PFSK-1 (cell line): ENCODE data around the gene ARPC4.

Experiments
- FOXP2 ChIP-seq: optimal IDR thresholded peaks from 2 replicates; pipeline ENCODE3; 2011; ENCODE audit warnings: borderline replicate concordance, control low read depth, inconsistent platforms; ENCODE audit not compliant: insufficient read depth; ENCODE audit errors: extremely low read length, extremely low read depth
- POLR2AphosphoS5 ChIP-seq: IDR thresholded peaks from 2 replicates; pipeline ENCODE4 v1.6.1; 2012; ENCODE audit warnings: low read depth, mild to moderate bottlenecking, control low read depth, low read length, moderate library complexity
- REST ChIP-seq, 2 experiments: IDR thresholded peaks; 2 replicates each; pipeline versions ENCODE4 v1.6.1 to v1.8.0; 2011 to 2012; ENCODE audit warnings: low read depth in 2 of 2, low read length in 2 of 2, control low read depth in 1 of 2, inconsistent platforms in 1 of 2, mild to moderate bottlenecking in 1 of 2, moderate library complexity in 1 of 2; ENCODE audit not compliant: insufficient read depth in 1 of 2
- SIN3A ChIP-seq: IDR thresholded peaks from 2 replicates; pipeline ENCODE4 v1.6.1; 2012; ENCODE audit warnings: mild to moderate bottlenecking, low read length, moderate library complexity, borderline replicate concordance; ENCODE audit not compliant: insufficient read depth
- TAF1 ChIP-seq: IDR thresholded peaks from 2 replicates; pipeline ENCODE4 v1.6.1; 2012; ENCODE audit warnings: low read length, control low read depth, borderline replicate concordance; ENCODE audit not compliant: insufficient read depth

GRCh38 chr3:9838856-9839255 lies 46.0 kb downstream of the ARPC4 start:
- no peak for TF ChIP-seq POLR2AphosphoS5
- TF ChIP-seq TAF1: no peak
- TF ChIP-seq REST (IDR thresholded peaks at IDR 0.05; ENCODE audit: insufficient read depth in 1 of 2, low read depth in 2 of 2, low read length in 2 of 2): no peak
- no peak for TF ChIP-seq SIN3A
- TF ChIP-seq FOXP2: no peak
